HepG2 (cell line): ENCODE results near the gene RAD50. TPM values are rescaled to one million over a fixed set of nuclear protein-coding genes. Genes with fewer than 3 reads are reported as not detected.

Experiments
- BCL6 ChIP-seq: IDR thresholded peaks from 2 replicates; pipeline ENCODE4 v1.6.1; 2016; ENCODE audit warnings: missing genetic modification reagents, missing compliant biosample characterization
- BHLHE40 ChIP-seq: IDR thresholded peaks from 2 replicates; pipeline ENCODE4 v1.6.1; 2011; ENCODE audit warnings: low read length, improper control_type of control experiment
- EED ChIP-seq: sonication (generic); formaldehyde crosslinking; IDR thresholded peaks from 2 replicates; pipeline ENCODE4 v1.5.0; 2020; ENCODE audit warnings: mild to moderate bottlenecking, missing genetic modification reagents
- FOXP1 ChIP-seq, 2 experiments: fragments of 450-650 bp in 1 of 2; IDR thresholded peaks; 2 replicates each; pipeline ENCODE4 v1.6.1; 2017 to 2018; ENCODE audit warnings: antibody characterized with exemption in 1 of 2
- GATAD1 ChIP-seq: IDR thresholded peaks from 2 replicates; pipeline ENCODE4 v1.6.1; 2016; ENCODE audit warnings: missing genetic modification reagents, missing compliant biosample characterization
- HDAC2 ChIP-seq: sonication (generic); formaldehyde crosslinking; IDR thresholded peaks from 2 replicates; pipeline ENCODE4 v1.4.0; 2020; ENCODE audit warnings: missing genetic modification reagents
- HDAC6 ChIP-seq: fragments of 200-600 bp; sonication (generic); IDR thresholded peaks from 2 replicates; pipeline ENCODE4 v1.7.0; 2017; ENCODE audit warnings: mild to moderate bottlenecking, antibody characterized with exemption, low read length, low read depth
- NFKB2 ChIP-seq: sonication (generic); formaldehyde crosslinking; IDR thresholded peaks from 2 replicates; pipeline ENCODE4 v1.4.0; 2020; ENCODE audit warnings: missing genetic modification reagents, borderline replicate concordance
- SATB2 ChIP-seq: sonication (generic); formaldehyde crosslinking; IDR thresholded peaks from 2 replicates; pipeline ENCODE4 v1.5.0; 2020; ENCODE audit warnings: missing genetic modification reagents
- SCMH1 ChIP-seq: sonication (generic); formaldehyde crosslinking; IDR thresholded peaks from 2 replicates; pipeline ENCODE4 v1.9.0; 2021; ENCODE audit warnings: missing genetic modification reagents, mild to moderate bottlenecking, borderline replicate concordance
- SMAD3 ChIP-seq: sonication (generic); formaldehyde crosslinking; IDR thresholded peaks from 2 replicates; pipeline ENCODE4 v1.4.0; 2020; ENCODE audit warnings: missing genetic modification reagents
- ZNF12 ChIP-seq: sonication (generic); formaldehyde crosslinking; IDR thresholded peaks from 2 replicates; pipeline ENCODE4 v1.5.0; 2020; ENCODE audit warnings: missing genetic modification reagents
- ZNF556 ChIP-seq: sonication (generic); formaldehyde crosslinking; IDR thresholded peaks from 2 replicates; pipeline ENCODE4 v1.4.0; 2020; ENCODE audit warnings: mild to moderate bottlenecking, missing genetic modification reagents, borderline replicate concordance
- ZNF652 ChIP-seq: IDR thresholded peaks from 2 replicates; pipeline ENCODE4 v1.6.1; 2016; ENCODE audit warnings: low read depth, borderline replicate concordance
- ZNF670 ChIP-seq: sonication (generic); formaldehyde crosslinking; IDR thresholded peaks from 2 replicates; pipeline ENCODE4 v1.8.0; 2022; ENCODE audit warnings: mild to moderate bottlenecking, missing genetic modification reagents, borderline replicate concordance
- ZNF737 ChIP-seq: sonication (generic); formaldehyde crosslinking; IDR thresholded peaks from 2 replicates; pipeline ENCODE4 v1.5.0; 2020; ENCODE audit warnings: missing genetic modification reagents, mild to moderate bottlenecking, borderline replicate concordance
- ZNF775 ChIP-seq: sonication (generic); formaldehyde crosslinking; IDR thresholded peaks from 2 replicates; pipeline ENCODE4 v1.4.0; 2020; ENCODE audit warnings: missing genetic modification reagents, mild to moderate bottlenecking, moderate library complexity, borderline replicate concordance
- polyA plus RNA-seq, 8 experiments: library from polyadenylated mRNA; depleted of rRNA in 3 of 8; stranded (reverse) in 7 of 8; unstranded in 1 of 8; fragments of >200 nt; fragmentation: Illumina TruSeq in 4 of 8; extraction: Trizol in 4 of 8; gene quantifications; 2 replicates each; pipeline versions ENCODE4 v1.2.1 to v1.2.3, GENCODE V29; 2011 to 2016; ENCODE audit warnings: low read depth in 4 of 8, missing spikeins in 1 of 8, mixed read lengths in 1 of 8; ENCODE audit not compliant: insufficient read depth in 1 of 8
- total RNA-seq, 5 experiments: library from RNA; depleted of rRNA; stranded (reverse); fragments of >200 nt; fragmentation: Illumina TruSeq; extraction: Trizol; gene quantifications; 2 replicates each; pipeline ENCODE4 v1.2.3, GENCODE V29; 2016; ENCODE audit warnings: low read depth in 1 of 5
- TF ChIP-seq, protein P1 (sequence below): sonication (generic); formaldehyde crosslinking; conservative IDR thresholded peaks from 2 replicates; pipeline ENCODE4 v1.4.0; 2020; ENCODE audit warnings: missing genetic modification reagents
- TF ChIP-seq, protein P2 (sequence below): sonication (generic); formaldehyde crosslinking; IDR thresholded peaks from 2 replicates; pipeline ENCODE4 v1.5.0; 2020; ENCODE audit warnings: missing genetic modification reagents, mild to moderate bottlenecking, borderline replicate concordance
- TF ChIP-seq, protein P3 (sequence below): IDR thresholded peaks from 2 replicates; pipeline ENCODE4 v1.6.1; 2016; ENCODE audit warnings: low read depth, borderline replicate concordance
- TF ChIP-seq, protein P4 (sequence below): sonication (generic); formaldehyde crosslinking; IDR thresholded peaks from 2 replicates; pipeline ENCODE4 v1.5.0; 2020; ENCODE audit warnings: mild to moderate bottlenecking, missing genetic modification reagents
- TF ChIP-seq, protein P5 (sequence below): sonication (generic); formaldehyde crosslinking; IDR thresholded peaks from 2 replicates; pipeline ENCODE4 v1.4.0; 2020; ENCODE audit warnings: mild to moderate bottlenecking, missing genetic modification reagents, borderline replicate concordance

The RAD50 gene
- total and polyA plus RNA-seq, 2 of the 13 experiments (the other 11 are each of a cell fraction or from before 2014, with no cell fraction given), result 19.2 to 23.4 TPM

DNA sequence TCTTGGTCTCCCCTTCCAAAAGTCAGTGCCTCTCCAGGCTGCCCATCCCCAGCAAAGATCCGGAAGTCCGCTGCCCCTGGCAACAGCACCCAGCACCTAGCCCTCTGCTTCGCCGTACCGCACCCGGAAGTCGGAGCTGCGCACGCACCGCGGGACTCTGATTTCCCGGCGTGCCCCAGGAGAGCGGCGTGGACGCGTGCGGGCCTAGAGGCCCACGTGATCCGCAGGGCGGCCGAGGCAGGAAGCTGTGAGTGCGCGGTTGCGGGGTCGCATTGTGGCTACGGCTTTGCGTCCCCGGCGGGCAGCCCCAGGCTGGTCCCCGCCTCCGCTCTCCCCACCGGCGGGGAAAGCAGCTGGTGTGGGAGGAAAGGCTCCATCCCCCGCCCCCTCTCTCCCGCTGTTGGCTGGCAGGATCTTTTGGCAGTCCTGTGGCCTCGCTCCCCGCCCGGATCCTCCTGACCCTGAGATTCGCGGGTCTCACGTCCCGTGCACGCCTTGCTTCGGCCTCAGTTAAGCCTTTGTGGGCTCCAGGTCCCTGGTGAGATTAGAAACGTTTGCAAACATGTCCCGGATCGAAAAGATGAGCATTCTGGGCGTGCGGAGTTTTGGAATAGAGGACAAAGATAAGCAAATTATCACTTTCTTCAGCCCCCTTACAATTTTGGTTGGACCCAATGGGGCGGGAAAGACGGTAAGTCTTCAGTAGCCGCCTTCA, at the start of gene RAD50 (continued):
- TF ChIP-seq SCMH1 (CRISPR knock-in tag) (no peak), HDAC2 (peak; percentile 87), GATAD1 (CRISPR knock-in tag) (peak; percentile 93), NFKB2 (peak; percentile 91), BCL6 (CRISPR knock-in tag) (peak; percentile 80), ZNF670 (CRISPR knock-in tag) (no peak), EED (CRISPR knock-in tag) (peak; percentile 99), SMAD3 (CRISPR knock-in tag) (peak; percentile 56; the same call in 1 of the 2 replicates), ZNF652 (CRISPR knock-in tag) (no peak), BHLHE40 (peak; percentile 93), HDAC6 (no peak), ZNF737 (no peak), ZNF556 (CRISPR knock-in tag) (peak; percentile 78; the same call in 1 of the 2 replicates), ZNF775 (CRISPR knock-in tag) (peak; percentile 74; the same call in 1 of the 2 replicates), SATB2 (CRISPR knock-in tag) (peak; percentile 80), FOXP1 (IDR thresholded peaks at IDR 0.05) (no peak), FOXP1 (CRISPR knock-in tag; IDR thresholded peaks at IDR 0.05) (no peak), ZNF12 (CRISPR knock-in tag) (peak; percentile 76)
- TF ChIP-seq, protein P1, sequence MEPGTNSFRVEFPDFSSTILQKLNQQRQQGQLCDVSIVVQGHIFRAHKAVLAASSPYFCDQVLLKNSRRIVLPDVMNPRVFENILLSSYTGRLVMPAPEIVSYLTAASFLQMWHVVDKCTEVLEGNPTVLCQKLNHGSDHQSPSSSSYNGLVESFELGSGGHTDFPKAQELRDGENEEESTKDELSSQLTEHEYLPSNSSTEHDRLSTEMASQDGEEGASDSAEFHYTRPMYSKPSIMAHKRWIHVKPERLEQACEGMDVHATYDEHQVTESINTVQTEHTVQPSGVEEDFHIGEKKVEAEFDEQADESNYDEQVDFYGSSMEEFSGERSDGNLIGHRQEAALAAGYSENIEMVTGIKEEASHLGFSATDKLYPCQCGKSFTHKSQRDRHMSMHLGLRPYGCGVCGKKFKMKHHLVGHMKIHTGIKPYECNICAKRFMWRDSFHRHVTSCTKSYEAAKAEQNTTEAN (CRISPR knock-in tag), result peak; percentile 90
- TF ChIP-seq, protein P2, sequence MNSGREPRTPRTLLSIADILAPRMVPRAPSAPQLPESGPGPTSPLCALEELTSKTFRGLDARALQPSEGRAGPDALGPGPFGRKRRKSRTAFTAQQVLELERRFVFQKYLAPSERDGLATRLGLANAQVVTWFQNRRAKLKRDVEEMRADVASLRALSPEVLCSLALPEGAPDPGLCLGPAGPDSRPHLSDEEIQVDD (CRISPR knock-in tag), result peak; percentile 96
- TF ChIP-seq, protein P3, sequence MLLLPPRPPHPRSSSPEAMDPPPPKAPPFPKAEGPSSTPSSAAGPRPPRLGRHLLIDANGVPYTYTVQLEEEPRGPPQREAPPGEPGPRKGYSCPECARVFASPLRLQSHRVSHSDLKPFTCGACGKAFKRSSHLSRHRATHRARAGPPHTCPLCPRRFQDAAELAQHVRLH (CRISPR knock-in tag), result peak; percentile 94; the same call in 1 of the 2 replicates
- TF ChIP-seq, protein P4, sequence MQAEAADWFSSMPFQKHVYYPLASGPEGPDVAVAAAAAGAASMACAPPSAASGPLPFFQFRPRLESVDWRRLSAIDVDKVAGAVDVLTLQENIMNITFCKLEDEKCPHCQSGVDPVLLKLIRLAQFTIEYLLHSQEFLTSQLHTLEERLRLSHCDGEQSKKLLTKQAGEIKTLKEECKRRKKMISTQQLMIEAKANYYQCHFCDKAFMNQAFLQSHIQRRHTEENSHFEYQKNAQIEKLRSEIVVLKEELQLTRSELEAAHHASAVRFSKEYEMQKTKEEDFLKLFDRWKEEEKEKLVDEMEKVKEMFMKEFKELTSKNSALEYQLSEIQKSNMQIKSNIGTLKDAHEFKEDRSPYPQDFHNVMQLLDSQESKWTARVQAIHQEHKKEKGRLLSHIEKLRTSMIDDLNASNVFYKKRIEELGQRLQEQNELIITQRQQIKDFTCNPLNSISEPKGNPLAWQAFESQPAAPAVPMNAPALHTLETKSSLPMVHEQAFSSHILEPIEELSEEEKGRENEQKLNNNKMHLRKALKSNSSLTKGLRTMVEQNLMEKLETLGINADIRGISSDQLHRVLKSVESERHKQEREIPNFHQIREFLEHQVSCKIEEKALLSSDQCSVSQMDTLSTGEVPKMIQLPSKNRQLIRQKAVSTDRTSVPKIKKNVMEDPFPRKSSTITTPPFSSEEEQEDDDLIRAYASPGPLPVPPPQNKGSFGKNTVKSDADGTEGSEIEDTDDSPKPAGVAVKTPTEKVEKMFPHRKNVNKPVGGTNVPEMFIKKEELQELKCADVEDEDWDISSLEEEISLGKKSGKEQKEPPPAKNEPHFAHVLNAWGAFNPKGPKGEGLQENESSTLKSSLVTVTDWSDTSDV (CRISPR knock-in tag), result peak; percentile 91; the same call in 1 of the 2 replicates
- TF ChIP-seq, protein P5, sequence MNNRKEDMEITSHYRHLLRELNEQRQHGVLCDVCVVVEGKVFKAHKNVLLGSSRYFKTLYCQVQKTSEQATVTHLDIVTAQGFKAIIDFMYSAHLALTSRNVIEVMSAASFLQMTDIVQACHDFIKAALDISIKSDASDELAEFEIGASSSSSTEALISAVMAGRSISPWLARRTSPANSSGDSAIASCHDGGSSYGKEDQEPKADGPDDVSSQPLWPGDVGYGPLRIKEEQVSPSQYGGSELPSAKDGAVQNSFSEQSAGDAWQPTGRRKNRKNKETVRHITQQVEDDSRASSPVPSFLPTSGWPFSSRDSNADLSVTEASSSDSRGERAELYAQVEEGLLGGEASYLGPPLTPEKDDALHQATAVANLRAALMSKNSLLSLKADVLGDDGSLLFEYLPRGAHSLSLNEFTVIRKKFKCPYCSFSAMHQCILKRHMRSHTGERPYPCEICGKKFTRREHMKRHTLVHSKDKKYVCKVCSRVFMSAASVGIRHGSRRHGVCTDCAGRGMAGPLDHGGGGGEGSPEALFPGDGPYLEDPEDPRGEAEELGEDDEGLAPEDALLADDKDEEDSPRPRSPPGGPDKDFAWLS (CRISPR knock-in tag), result no peak
